Heart right ventricle (tissue), 16 donors: ENCODE measurements around the gene COG5. TPM values are rescaled to one million over a fixed set of nuclear protein-coding genes. Genes with fewer than 3 reads are reported as not detected.

Experiments
- ATAC-seq, 8 donors: fragments of 200-7000 bp; cut with Tn5 transposase; one replicate each; pipeline ENCODE4 v1.9.1; 2020; ENCODE audit warnings: mild to moderate bottlenecking in 8 of 8, moderate library complexity in 8 of 8, moderate number of reproducible peaks in 1 of 8
- DNase-seq, 2 donors: peaks; one replicate each; pipeline ENCODE4 v3.0.0-alpha.2; 2020
- H3K27ac ChIP-seq, 10 donors: fragments of 200-600 bp; sonication (generic) in 2 of 10; one replicate each; pipeline versions ENCODE4 v1.5.0 to v1.8.0; 2020 to 2022; ENCODE audit warnings: mild to moderate bottlenecking in 3 of 10
- H3K27me3 ChIP-seq, 7 donors: fragments of 200-600 bp; one replicate each; pipeline ENCODE4 v1.8.0; 2021 to 2022; ENCODE audit warnings: mild to moderate bottlenecking in 2 of 7
- H3K36me3 ChIP-seq, 9 donors: fragments of 200-600 bp; sonication (generic) in 1 of 9; one replicate each; pipeline versions ENCODE4 v1.5.0 to v1.8.0; 2020 to 2022; ENCODE audit warnings: mild to moderate bottlenecking in 2 of 9
- H3K4me1 ChIP-seq, 9 donors: fragments of 200-600 bp; sonication (generic) in 1 of 9; one replicate each; pipeline versions ENCODE4 v1.5.0 to v1.8.0; 2020 to 2022; ENCODE audit warnings: mild to moderate bottlenecking in 4 of 9
- H3K4me3 ChIP-seq, 10 donors: fragments of 200-600 bp; sonication (generic) in 2 of 10; one replicate each; pipeline versions ENCODE4 v1.5.0 to v1.8.0; 2020 to 2022; ENCODE audit warnings: mild to moderate bottlenecking in 7 of 10, moderate library complexity in 2 of 10
- H3K9me3 ChIP-seq, 11 donors: fragments of 200-600 bp in 10 of 11; sonication (generic) in 2 of 11; one replicate each; pipeline versions ENCODE4 v1.5.0 to v1.8.0; 2013 to 2022; ENCODE audit warnings: mild to moderate bottlenecking in 2 of 11, control low read depth in 1 of 11, moderate library complexity in 1 of 11
- CTCF ChIP-seq, 9 donors: fragments of 200-600 bp; sonication (generic) in 2 of 9; IDR thresholded peaks; one replicate each; pipeline versions ENCODE4 v1.5.0 to v1.8.0; 2021 to 2022; ENCODE audit warnings: antibody characterized with exemption in 9 of 9, mild to moderate bottlenecking in 5 of 9, moderate library complexity in 1 of 9
- WGBS, 2 donors: extraction: QIAGEN DNeasy Blood & Tissue Kit; methylation state at CpG; one replicate each; pipeline ENCODE4 v1.1.7; 2013; ENCODE audit warnings: inconsistent platforms in 1 of 2; 5-methylcytosine and 5-hydroxymethylcytosine counted together
- intact Hi-C, 10 donors: fragments of 100-400 bp; cut with DNase I; formaldehyde crosslinking; loops; one replicate each; pipeline versions ENCODE4 v1.11.1 to v1.14.2; 2022
- polyA plus RNA-seq, 2 donors: library from polyadenylated mRNA; stranded (reverse); fragments of 200-250 nt; gene quantifications; one replicate each; pipeline ENCODE4 v1.2.3, GENCODE V29; 2013
- total RNA-seq, 10 donors: library from RNA; stranded (reverse); fragmentation: NEBNext Ultra II Directional in 3 of 10; extraction: Animal tissue kit (Norgen Biotek cat#: 25700) in 3 of 10; gene quantifications; one replicate each; pipeline versions ENCODE4 v1.2.1 to v1.2.4, GENCODE V29; 2021 to 2023
- donor health status: Arrhythmogenic right ventricular cardiomyopathy.
- donor health status: ischemic (EF 13 %, LVEDD 7.1; RV severe dilation, severe dysfunction).
- donor health status: healthy with polysubstance abuse.
- donor health status: DM: no; HTN: yes; CAD: no.
- donor health status: DM: no; HTN: no; CAD: no.
- donor health status: ischemic (EF 25% LVEDD 6.9; RV normal size, moderate dysfunction).
- donor health status: ischemic (EF 25% LVEDD 5.7; RV mildly dilated, moderate dysfunction).
- donor health status: healthy.
- donor health status: DM: yes; HTN: yes; CAD: no.
- donor health status: Ischemic cardiomyopathy.
- donor health status: ischemic (EF 35%, LVEDD 5.7; RV mildly dilated, moderate dysfunction).
- donor health status: nonischemic (EF 11% LVEDD 7.7; RV severe dilation, severe dysfunction).
- donor health status: DM: yes; HTN: yes; CAD: no.
- donor health status: PGD.
- donor health status: ischemic (EF 29% LVEDD 5.4; RV normal size, mild dysfunction).
- donor health status: nonischemic (EF 23%, LVEDD 6.1; RV moderate dilation, normal function).

The COG5 gene
- total and polyA plus RNA-seq, 12 donors, result 8.4 to 65.8 (median 52.2) TPM

GRCh38 chr7:107435749-107436148, 128.0 kb downstream of the COG5 start:
- Histone ChIP-seq H3K4me1 (peaks cover 0 to 9% (median 0%) of the 10 kb centered on the region in 9 donors), H3K36me3 (peaks cover 0 to 5% (median 0%) of the 10 kb centered on the region in 9 donors), H3K4me3 (no peak overlapping the region), H3K27ac (no peak overlapping the region), H3K27me3 (no peaks in the 10 kb centered on the region), H3K9me3 (peaks cover 0 to 24% (median 7%) of the 10 kb centered on the region in 11 donors)
- WGBS, 2 donors, result 93 to 96% methylated on average over 1 of the region's 1 CpG
- ATAC-seq, result no peak
- intact Hi-C loops, result no loop called here
- TF ChIP-seq CTCF (IDR thresholded peaks at IDR 0.05), result no peak
- DNase-seq, result no peak

- intact Hi-C loops, result no loop called here
- Histone ChIP-seq H3K4me1 (peaks cover 0 to 15% (median 0%) of the 10 kb centered on the region in 9 donors), H3K9me3 (peaks cover 0 to 30% (median 7%) of the 10 kb centered on the region in 11 donors), H3K27me3 (no peaks in the 10 kb centered on the region), H3K27ac (no peak overlapping the region), H3K36me3 (peaks cover 0 to 5% (median 0%) of the 10 kb centered on the region in 9 donors), H3K4me3 (no peak overlapping the region)
- DNase-seq (no peak), ATAC-seq (no peak)
- TF ChIP-seq CTCF (IDR thresholded peaks at IDR 0.05), result no peak
- WGBS, 2 donors, result 61 to 81% methylated on average over 1 of the region's 1 CpG
These were observed 131.5 kb downstream of the COG5 start for GRCh38 chr7:107432261-107432660.

GRCh38 chr7:107430057-107430456, 133.7 kb downstream of the COG5 start:
- no peaks in the 10 kb centered on the region for H3K27me3 ChIP-seq
- no peak overlapping the region for H3K4me3 ChIP-seq
- peaks cover 0 to 15% (median 0%) of the 10 kb centered on the region in 9 donors for H3K4me1 ChIP-seq
- no peak for TF ChIP-seq CTCF (IDR thresholded peaks at IDR 0.05)
- peaks cover 0 to 5% (median 0%) of the 10 kb centered on the region in 9 donors for H3K36me3 ChIP-seq
- ATAC-seq (no peak), DNase-seq (no peak)
- intact Hi-C loops, result no loop called here
- H3K27ac ChIP-seq, result no peak overlapping the region
- peaks cover 0 to 21% (median 7%) of the 10 kb centered on the region in 11 donors for H3K9me3 ChIP-seq

- intact Hi-C loops, result no loop called here
- Histone ChIP-seq H3K4me1 (peaks cover 0 to 15% (median 0%) of the 10 kb centered on the region in 9 donors), H3K4me3 (no peak overlapping the region), H3K36me3 (peaks cover 0 to 5% (median 0%) of the 10 kb centered on the region in 9 donors), H3K9me3 (peaks cover 0 to 16% (median 7%) of the 10 kb centered on the region in 11 donors), H3K27ac (no peak overlapping the region), H3K27me3 (no peaks in the 10 kb centered on the region)
- DNase-seq (no peak), ATAC-seq (no peak)
- no peak for TF ChIP-seq CTCF (IDR thresholded peaks at IDR 0.05)
- WGBS, 2 donors, result 95 to 98% methylated on average over 1 of the region's 1 CpG
These were observed 135.1 kb downstream of the COG5 start for GRCh38 chr7:107428642-107429041.
